ENCODE results near the gene ARAP1. TPM values are rescaled to one million over a fixed set of nuclear protein-coding genes. Genes with fewer than 3 reads are reported as not detected.

ARAP1 gene
- total RNA-seq, 1 experiment from 2014 or later = 26.4 TPM

GRCh38 chr11:72775288-72776110, 23.3 kb upstream of the ARAP1 start:
- no peak overlapping the region for H3K4me3 ChIP-seq
- H3K4me1 ChIP-seq (replicated peaks) = no peaks in the 10 kb centered on the region; the same call in 1 of the 2 replicates
- no peaks in the 10 kb centered on the region for H3K27me3 ChIP-seq (replicated peaks)
- H3K36me3 ChIP-seq = no peaks in the 10 kb centered on the region
- no peak for DNase-seq (ENCODE audit: low read depth in 1 of 2, low spot score in 2 of 2)
- H3K27ac ChIP-seq = no peak overlapping the region
- H3K9me3 ChIP-seq (replicated peaks) = no peaks in the 10 kb centered on the region

GRCh38 chr11:72774499-72774898, 22.3 kb upstream of the ARAP1 start:
- H3K4me1 ChIP-seq (replicated peaks) = no peaks in the 10 kb centered on the region; the same call in 1 of the 2 replicates
- H3K9me3 ChIP-seq (replicated peaks) = no peaks in the 10 kb centered on the region
- H3K36me3 ChIP-seq = no peaks in the 10 kb centered on the region
- DNase-seq (ENCODE audit: low read depth in 1 of 2, low spot score in 2 of 2) = no peak
- no peak overlapping the region for H3K27ac ChIP-seq
- no peak overlapping the region for H3K4me3 ChIP-seq
- H3K27me3 ChIP-seq (replicated peaks) = no peaks in the 10 kb centered on the region

- Histone ChIP-seq H3K27ac (no peak overlapping the region), H3K27me3 (replicated peaks) (no peaks in the 10 kb centered on the region), H3K9me3 (replicated peaks) (no peaks in the 10 kb centered on the region), H3K4me3 (no peak overlapping the region), H3K36me3 (no peaks in the 10 kb centered on the region), H3K4me1 (replicated peaks) (no peaks in the 10 kb centered on the region; the same call in 1 of the 2 replicates)
- DNase-seq (ENCODE audit: low read depth in 1 of 2, low spot score in 2 of 2) = no peak
Observed at GRCh38 chr11:72773696-72774095, 21.5 kb upstream of the ARAP1 start.

GRCh38 chr11:72773291-72773690, 21.1 kb upstream of the ARAP1 start:
- H3K9me3 ChIP-seq (replicated peaks) = no peaks in the 10 kb centered on the region
- no peaks in the 10 kb centered on the region for H3K27me3 ChIP-seq (replicated peaks)
- H3K36me3 ChIP-seq = no peaks in the 10 kb centered on the region
- no peaks in the 10 kb centered on the region; the same call in 1 of the 2 replicates for H3K4me1 ChIP-seq (replicated peaks)
- no peak overlapping the region for H3K4me3 ChIP-seq
- no peak overlapping the region for H3K27ac ChIP-seq
- peak; percentile 16 to 44 for DNase-seq (ENCODE audit: low read depth in 1 of 2, low spot score in 2 of 2)

- H3K9me3 ChIP-seq (replicated peaks) = no peaks in the 10 kb centered on the region
- no peaks in the 10 kb centered on the region for H3K36me3 ChIP-seq
- H3K4me1 ChIP-seq (replicated peaks) = no peaks in the 10 kb centered on the region; the same call in 1 of the 2 replicates
- no peak overlapping the region for H3K4me3 ChIP-seq
- no peak overlapping the region for H3K27ac ChIP-seq
- no peak for DNase-seq (ENCODE audit: low read depth in 1 of 2, low spot score in 2 of 2)
- H3K27me3 ChIP-seq (replicated peaks) = no peaks in the 10 kb centered on the region
Observed at GRCh38 chr11:72772059-72772458, 19.9 kb upstream of the ARAP1 start.

- Histone ChIP-seq H3K27ac (no peak overlapping the region), H3K4me3 (no peak overlapping the region), H3K27me3 (replicated peaks) (no peaks in the 10 kb centered on the region), H3K36me3 (no peaks in the 10 kb centered on the region), H3K9me3 (replicated peaks) (no peaks in the 10 kb centered on the region), H3K4me1 (replicated peaks) (no peaks in the 10 kb centered on the region; the same call in 1 of the 2 replicates)
- no peak for DNase-seq (ENCODE audit: low read depth in 1 of 2, low spot score in 2 of 2)
Observed at GRCh38 chr11:72771507-72771906, 19.3 kb upstream of the ARAP1 start.

- H3K36me3 ChIP-seq = no peaks in the 10 kb centered on the region
- H3K27me3 ChIP-seq (replicated peaks) = no peaks in the 10 kb centered on the region
- no peak overlapping the region for H3K4me3 ChIP-seq
- no peak overlapping the region for H3K27ac ChIP-seq
- H3K4me1 ChIP-seq (replicated peaks) = no peaks in the 10 kb centered on the region; the same call in 1 of the 2 replicates
- no peaks in the 10 kb centered on the region for H3K9me3 ChIP-seq (replicated peaks)
- no peak for DNase-seq (ENCODE audit: low read depth in 1 of 2, low spot score in 2 of 2)
Observed at GRCh38 chr11:72770799-72771198, 18.6 kb upstream of the ARAP1 start.

GRCh38 chr11:72769680-72770079, 17.5 kb upstream of the ARAP1 start:
- no peak overlapping the region for H3K4me3 ChIP-seq
- no peaks in the 10 kb centered on the region for H3K9me3 ChIP-seq (replicated peaks)
- no peaks in the 10 kb centered on the region for H3K27me3 ChIP-seq (replicated peaks)
- no peak overlapping the region for H3K27ac ChIP-seq
- no peaks in the 10 kb centered on the region for H3K36me3 ChIP-seq
- no peaks in the 10 kb centered on the region; the same call in 1 of the 2 replicates for H3K4me1 ChIP-seq (replicated peaks)
- no peak for DNase-seq (ENCODE audit: low read depth in 1 of 2, low spot score in 2 of 2)

GRCh38 chr11:72768581-72768980, 16.4 kb upstream of the ARAP1 start:
- Histone ChIP-seq H3K27me3 (replicated peaks) (no peaks in the 10 kb centered on the region), H3K27ac (no peak overlapping the region), H3K4me1 (replicated peaks) (no peaks in the 10 kb centered on the region; the same call in 1 of the 2 replicates), H3K4me3 (no peak overlapping the region), H3K36me3 (no peaks in the 10 kb centered on the region), H3K9me3 (replicated peaks) (no peaks in the 10 kb centered on the region)
- DNase-seq (ENCODE audit: low read depth in 1 of 2, low spot score in 2 of 2) = no peak

- no peak for DNase-seq (ENCODE audit: low read depth in 1 of 2, low spot score in 2 of 2)
- H3K4me1 ChIP-seq (replicated peaks) = no peaks in the 10 kb centered on the region
- no peak overlapping the region for H3K27ac ChIP-seq
- no peaks in the 10 kb centered on the region for H3K36me3 ChIP-seq
- no peak overlapping the region for H3K4me3 ChIP-seq
- no peaks in the 10 kb centered on the region for H3K27me3 ChIP-seq (replicated peaks)
- H3K9me3 ChIP-seq (replicated peaks) = no peaks in the 10 kb centered on the region
Observed at GRCh38 chr11:72767203-72768062, 15.2 kb upstream of the ARAP1 start.

- Histone ChIP-seq H3K9me3 (replicated peaks) (no peaks in the 10 kb centered on the region), H3K27ac (no peak overlapping the region), H3K36me3 (no peaks in the 10 kb centered on the region), H3K27me3 (replicated peaks) (no peaks in the 10 kb centered on the region), H3K4me1 (replicated peaks) (no peaks in the 10 kb centered on the region), H3K4me3 (no peak overlapping the region)
- DNase-seq (ENCODE audit: low read depth in 1 of 2, low spot score in 2 of 2) = no peak
Observed at GRCh38 chr11:72766152-72766902, 14.1 kb upstream of the ARAP1 start.

- Histone ChIP-seq H3K4me1 (replicated peaks) (peaks cover under 1% of the 10 kb centered on the region), H3K27me3 (replicated peaks) (no peaks in the 10 kb centered on the region), H3K9me3 (replicated peaks) (no peaks in the 10 kb centered on the region), H3K4me3 (no peak overlapping the region), H3K36me3 (no peaks in the 10 kb centered on the region), H3K27ac (no peak overlapping the region)
- DNase-seq (ENCODE audit: low read depth in 1 of 2, low spot score in 2 of 2) = no peak
Observed at GRCh38 chr11:72764503-72764902, 12.3 kb upstream of the ARAP1 start.

- Histone ChIP-seq H3K36me3 (no peaks in the 10 kb centered on the region), H3K27me3 (replicated peaks) (no peaks in the 10 kb centered on the region), H3K27ac (no peak overlapping the region), H3K9me3 (replicated peaks) (no peaks in the 10 kb centered on the region), H3K4me3 (no peak overlapping the region), H3K4me1 (replicated peaks) (peaks cover 8% of the 10 kb centered on the region)
- no peak for DNase-seq (ENCODE audit: low read depth in 1 of 2, low spot score in 2 of 2)
Observed at GRCh38 chr11:72763823-72764222, 11.6 kb upstream of the ARAP1 start.

Data from SJSA1 (cell line).